CD4-positive, alpha-beta T cell (primary cell): ENCODE results near the gene SYF2. TPM values are rescaled to one million over a fixed set of nuclear protein-coding genes. Genes with fewer than 3 reads are reported as not detected.

Experiments
- ATAC-seq: fragments of 200-7000 bp; cut with Tn5 transposase; one replicate; pipeline ENCODE4 v1.10.0; 2022; ENCODE audit warnings: mild to moderate bottlenecking; ENCODE audit not compliant: poor library complexity
- CTCF ChIA-PET: fragments of 350-600 bp; sonication (Branson Sonifier 250); formaldehyde crosslinking; loops from one replicate; lab custom pipeline; 2021; ENCODE audit warnings: antibody characterized with exemption, inconsistent platforms; lab: Charles Lee
- POLR2A ChIA-PET: fragments of 350-600 bp; sonication (Branson Sonifier 250); formaldehyde crosslinking; loops from one replicate; lab custom pipeline; 2021; ENCODE audit warnings: antibody characterized with exemption, inconsistent platforms; lab: Charles Lee
- DNase-seq, 14 experiments: peaks; one replicate each; pipeline ENCODE4 v3.0.0-alpha.2; 2013 to 2020; ENCODE audit warnings: mixed read lengths in 2 of 14
- H3K27ac ChIP-seq, 2 donors: one replicate each; pipeline versions ENCODE4 v1.5.1 to v1.7.0; 2013; ENCODE audit warnings: low read length in 2 of 2, low read depth in 1 of 2, mild to moderate bottlenecking in 1 of 2
- H3K27me3 ChIP-seq, 2 experiments: 1 replicate in 1 of 2; 2 replicates in 1 of 2; pipeline versions ENCODE4 v1.6.1 to v1.7.0; 2013; ENCODE audit warnings: low read length in 2 of 2, control low read depth in 1 of 2, mild to moderate bottlenecking in 1 of 2, moderate library complexity in 1 of 2; ENCODE audit not compliant: insufficient read depth in 2 of 2, control insufficient read depth in 1 of 2
- H3K36me3 ChIP-seq: one replicate; pipeline ENCODE4 v1.6.1; 2013; ENCODE audit warnings: low read length, control low read depth; ENCODE audit not compliant: insufficient read depth
- H3K4me1 ChIP-seq: one replicate; pipeline ENCODE4 v1.6.1; 2013; ENCODE audit warnings: low read length, control low read depth; ENCODE audit not compliant: insufficient read depth
- H3K4me3 ChIP-seq: one replicate; pipeline ENCODE4 v1.5.1; 2013; ENCODE audit warnings: mild to moderate bottlenecking, low read length, moderate library complexity
- H3K9me3 ChIP-seq, 2 experiments: 1 replicate in 1 of 2; 2 replicates in 1 of 2; pipeline versions ENCODE4 v1.6.1 to v1.7.0; 2013; ENCODE audit warnings: low read length in 2 of 2, mild to moderate bottlenecking in 2 of 2, control low read depth in 1 of 2, moderate library complexity in 1 of 2; ENCODE audit not compliant: control insufficient read depth in 1 of 2, insufficient read depth in 1 of 2
- H3K27ac Mint-ChIP-seq: one replicate; pipeline ENCODE4 v1.8.0; 2020; ENCODE audit warnings: mixed read lengths
- H3K27me3 Mint-ChIP-seq: one replicate; pipeline ENCODE4 v1.8.0; 2021; ENCODE audit warnings: mixed read lengths
- H3K36me3 Mint-ChIP-seq: one replicate; pipeline ENCODE4 v1.8.0; 2021; ENCODE audit warnings: low read depth, mixed read lengths
- H3K4me1 Mint-ChIP-seq: one replicate; pipeline ENCODE4 v1.8.0; 2021; ENCODE audit warnings: low read depth, mixed read lengths
- H3K4me3 Mint-ChIP-seq: one replicate; pipeline ENCODE4 v1.8.0; 2020; ENCODE audit warnings: mild to moderate bottlenecking, mixed read lengths
- H3K9me3 Mint-ChIP-seq: one replicate; pipeline ENCODE4 v1.8.0; 2020; ENCODE audit warnings: mixed read lengths
- CTCF ChIP-seq: fragments of 200-600 bp; IDR thresholded peaks from one replicate; pipeline ENCODE4 v1.8.0; 2022; ENCODE audit warnings: antibody characterized with exemption, mild to moderate bottlenecking
- intact Hi-C, 2 experiments: fragments of 100-400 bp; cut with DNase I in 1 of 2; cut with micrococcal nuclease in 1 of 2; formaldehyde crosslinking; loops; one replicate each; pipeline versions ENCODE4 v1.15.1 to v1.9.0; 2023 to 2025; cut with DNase I, micrococcal nuclease
- total RNA-seq, 174 experiments: library from RNA in 2 of 174; stranded (reverse) in 2 of 174; gene quantifications; one replicate each; pipeline ENCODE4 v1.2.3 and lab custom pipeline; 2021 to 2026

The SYF2 gene
- total RNA-seq, 2 experiments from 2014 or later, result 93.3 to 98.9 TPM

DNA sequence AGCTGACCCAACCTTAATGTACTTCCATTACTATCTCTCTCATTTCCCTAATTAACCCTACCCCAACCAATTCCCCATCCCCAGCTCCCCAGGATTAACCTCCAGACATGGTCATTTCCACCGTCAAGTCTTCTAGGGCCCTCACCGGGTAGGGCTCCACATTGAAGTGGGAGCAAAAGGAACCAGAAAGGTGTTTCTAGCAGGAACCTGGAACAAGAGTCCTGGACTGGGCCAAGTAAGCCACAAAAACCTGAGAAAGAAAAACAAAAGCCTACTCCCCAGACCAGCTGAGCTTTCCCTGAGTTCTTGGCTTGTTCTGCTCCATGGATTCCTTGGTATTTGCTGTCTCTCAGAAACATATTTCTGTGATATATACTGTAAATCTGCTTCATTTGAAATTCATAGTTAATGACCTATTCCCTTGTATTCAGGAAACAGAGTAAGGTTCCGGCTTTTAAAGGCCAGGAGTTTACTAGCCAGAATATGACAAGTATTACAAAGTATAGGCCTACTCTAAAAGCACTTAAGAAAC is 58.4 kb downstream of the SYF2 start:
- Mint-ChIP-seq H3K27ac (no peak overlapping the region), H3K9me3 (peaks cover 2% of the 10 kb centered on the region), H3K27me3 (no peaks in the 10 kb centered on the region), H3K4me1 (no peaks in the 10 kb centered on the region), H3K36me3 (no peaks in the 10 kb centered on the region), H3K4me3 (no peak overlapping the region)
- H3K27me3 ChIP-seq, result no peaks in the 10 kb centered on the region
- ATAC-seq, result no peak
- H3K4me1 ChIP-seq, result no peaks in the 10 kb centered on the region
- H3K4me3 ChIP-seq, result no peak overlapping the region
- peaks cover 0 to 7% of the 10 kb centered on the region in 2 experiments for H3K9me3 ChIP-seq
- no peak for DNase-seq
- intact Hi-C loops, result no loop called here
- POLR2A ChIA-PET, result no interaction called here
- no peak for TF ChIP-seq CTCF
- CTCF ChIA-PET, result no interaction called here
- no peaks in the 10 kb centered on the region for H3K36me3 ChIP-seq
- no peak overlapping the region for H3K27ac ChIP-seq

Other genes with a start within 250 kb of the SYF2 start
- gene RSRP1, start 15.0 kb upstream of the SYF2 start, total RNA-seq, result 100 to 1,000 TPM; 395 to 428 TPM
- not detected for gene RHD, start 40.0 kb upstream of the SYF2 start, total RNA-seq
- 10 to 100 TPM; 82.6 to 83.1 TPM for gene TMEM50A, start 105.8 kb upstream of the SYF2 start, total RNA-seq
- gene RHCE, start 188.3 kb upstream of the SYF2 start, total RNA-seq, result 1 to 10 TPM in 1 of 2 experiments, under 1 TPM in 1; 0.25 to 1.1 TPM
- gene MACO1, start 198.4 kb upstream of the SYF2 start, total RNA-seq, result 10 to 100 TPM; 24.1 to 24.9 TPM